Stimulated activated CD4-positive, alpha-beta T cell treated with anti-CD3 and anti-CD28 coated beads, Interleukin-4, amount 100 ng/mL, for 24 hours (primary cell): ENCODE results near the gene PLXNA4.

Source experiments
- DNase-seq: peaks from one replicate; pipeline ENCODE4 v3.0.0-alpha.2; 2020

PLXNA4 gene

GRCh38 chr7:132255115-132255797 is 321.0 kb downstream of the PLXNA4 start:
- DNase-seq, result no peak

DNA sequence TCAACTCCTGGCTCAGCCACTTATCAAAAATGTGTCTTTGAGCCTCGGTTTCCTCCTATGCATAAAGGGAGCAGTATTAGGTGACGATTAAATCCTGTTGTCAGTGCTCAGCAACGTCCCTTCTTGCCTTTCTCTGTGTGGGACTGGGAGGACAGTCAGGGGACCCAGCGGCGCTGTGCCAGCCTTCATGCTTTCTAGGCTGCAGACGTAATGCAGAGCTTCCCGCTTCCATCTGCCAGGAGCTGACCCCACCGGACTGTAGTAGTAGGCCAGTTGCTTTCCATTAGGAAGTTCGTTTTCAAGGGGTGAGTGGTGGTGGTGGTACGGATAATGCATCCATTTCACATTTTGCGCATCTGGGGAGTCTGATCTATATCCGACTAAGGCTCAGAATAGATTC is 321.8 kb downstream of the PLXNA4 start:
- DNase-seq, result no peak

GRCh38 chr7:132252793-132253100 is 323.5 kb downstream of the PLXNA4 start:
- DNase-seq, result no peak

GRCh38 chr7:132251327-132251659 is 325.0 kb downstream of the PLXNA4 start:
- DNase-seq, result no peak

- no peak for DNase-seq
Measured at GRCh38 chr7:132250480-132251326, 325.6 kb downstream of the PLXNA4 start.

GRCh38 chr7:132249256-132249971 is 326.9 kb downstream of the PLXNA4 start:
- no peak for DNase-seq

GRCh38 chr7:132248841-132249240 is 327.4 kb downstream of the PLXNA4 start:
- no peak for DNase-seq

DNA sequence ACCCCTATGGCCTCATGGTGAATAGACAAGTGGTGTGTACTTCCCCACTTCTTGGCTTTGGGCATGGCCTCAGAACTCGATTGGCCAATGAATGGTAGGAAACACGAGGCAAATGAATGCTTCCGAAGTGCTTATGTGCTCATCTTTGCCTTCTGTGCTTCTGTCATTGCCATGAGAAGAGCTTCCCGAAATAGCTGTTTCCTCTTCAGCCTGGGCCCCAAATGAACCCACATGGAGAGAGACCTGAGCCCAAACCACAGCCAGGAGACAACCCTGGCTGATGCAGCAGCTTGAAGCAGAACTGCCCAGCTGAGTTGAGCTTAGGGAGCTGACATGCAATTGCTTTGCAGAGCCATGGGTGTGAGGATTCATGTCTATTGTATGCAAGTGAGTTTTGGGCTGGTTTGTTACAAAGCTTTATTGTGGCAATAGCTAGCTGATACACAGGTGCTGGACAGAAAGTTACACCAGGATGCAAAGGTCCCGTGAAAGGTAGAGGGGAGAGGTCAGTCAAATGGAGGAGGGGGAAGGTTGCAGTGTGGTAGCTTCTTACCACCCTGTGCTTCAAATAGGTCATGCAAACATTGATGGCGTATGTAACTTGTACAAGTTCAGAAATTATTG is 328.2 kb downstream of the PLXNA4 start:
- no peak for DNase-seq

DNA sequence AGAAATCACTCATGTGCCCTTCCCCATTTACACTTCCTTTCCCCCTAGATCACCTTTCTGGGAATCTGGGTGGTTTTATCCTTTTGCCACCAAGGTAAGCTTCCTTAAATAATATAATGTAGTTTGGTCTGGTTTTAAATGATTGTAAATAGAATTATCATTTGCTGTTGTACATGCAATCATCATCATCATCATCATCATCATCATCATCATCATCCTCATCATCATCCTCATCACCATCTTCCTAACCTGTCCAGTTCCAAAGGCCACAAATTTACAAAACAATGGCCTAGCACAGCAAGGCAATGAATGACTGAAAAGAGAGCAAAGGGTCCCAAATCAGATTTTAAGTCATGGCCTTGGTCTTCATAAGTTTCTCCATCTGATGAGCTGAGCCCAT is 329.7 kb downstream of the PLXNA4 start:
- DNase-seq, result no peak

DNA sequence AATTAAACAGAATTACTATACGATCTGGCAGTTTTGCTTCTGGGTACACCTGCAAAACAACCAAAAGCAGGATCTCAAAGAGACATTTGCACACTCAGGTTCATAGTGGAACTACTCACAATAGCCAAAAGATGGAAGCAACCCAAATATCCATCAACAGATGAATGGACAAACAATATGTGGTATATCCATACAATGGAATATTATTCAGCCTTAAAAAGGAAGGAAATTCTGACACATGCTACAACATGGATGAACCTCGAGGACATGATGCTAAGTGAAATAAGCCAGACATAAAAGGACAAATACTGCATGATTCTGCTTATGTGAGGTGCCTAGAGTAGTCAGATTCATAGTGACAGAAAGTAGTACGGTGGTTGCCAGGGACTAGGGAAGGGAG is 330.7 kb downstream of the PLXNA4 start:
- DNase-seq, result no peak

- DNase-seq, result no peak
Measured at GRCh38 chr7:132244903-132245480, 331.3 kb downstream of the PLXNA4 start.

GRCh38 chr7:132243463-132243862 is 332.8 kb downstream of the PLXNA4 start:
- DNase-seq, result no peak

DNA sequence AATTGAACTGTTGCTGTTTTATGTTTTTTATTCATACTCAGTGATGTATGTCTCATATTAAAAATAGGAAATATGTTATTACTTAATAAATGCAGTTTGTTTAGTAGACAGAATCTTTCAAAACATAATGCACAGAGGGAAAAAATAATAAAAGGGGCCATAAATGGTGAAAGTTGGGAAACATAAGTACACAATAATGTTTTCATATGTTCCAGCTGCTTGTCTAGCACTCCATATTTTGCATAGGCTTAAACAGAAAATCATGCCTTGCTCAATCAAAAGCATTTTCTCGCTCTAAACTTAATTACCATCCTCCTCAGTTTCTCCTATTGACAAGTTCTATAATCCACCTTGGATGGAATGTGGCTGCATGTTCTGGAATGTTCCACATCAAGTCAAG is 333.2 kb downstream of the PLXNA4 start:
- no peak for DNase-seq

DNA sequence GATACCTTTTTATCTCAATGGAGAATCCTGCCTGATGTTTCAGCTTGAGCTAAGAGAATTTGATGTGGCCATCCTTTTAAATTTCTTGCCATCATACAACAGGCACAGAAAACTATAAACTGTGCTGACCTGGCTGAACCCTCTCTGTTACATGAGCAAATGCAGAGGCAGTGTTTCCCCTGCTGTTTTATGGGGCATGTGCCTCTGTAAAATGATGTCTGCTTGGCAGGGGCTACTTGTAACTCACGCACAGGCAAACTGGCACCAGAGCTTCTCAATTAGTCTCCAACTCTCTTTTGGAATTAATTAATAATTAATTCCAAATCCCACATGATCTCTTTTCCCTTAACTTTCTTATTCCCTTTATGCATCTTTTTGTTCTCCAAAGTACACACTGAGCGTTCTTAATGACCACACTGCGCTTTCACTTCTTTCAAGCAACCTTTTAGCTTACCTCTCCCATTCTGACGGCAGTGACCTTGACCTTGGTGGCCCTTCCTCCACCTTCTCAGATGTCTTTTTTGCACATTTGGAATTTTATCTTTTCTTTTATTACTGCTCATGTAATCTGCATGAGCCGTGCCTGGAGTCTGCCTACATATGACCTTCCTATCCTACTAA is 334.0 kb downstream of the PLXNA4 start:
- DNase-seq, result no peak

GRCh38 chr7:132240821-132241422 is 335.3 kb downstream of the PLXNA4 start:
- DNase-seq, result no peak

DNA sequence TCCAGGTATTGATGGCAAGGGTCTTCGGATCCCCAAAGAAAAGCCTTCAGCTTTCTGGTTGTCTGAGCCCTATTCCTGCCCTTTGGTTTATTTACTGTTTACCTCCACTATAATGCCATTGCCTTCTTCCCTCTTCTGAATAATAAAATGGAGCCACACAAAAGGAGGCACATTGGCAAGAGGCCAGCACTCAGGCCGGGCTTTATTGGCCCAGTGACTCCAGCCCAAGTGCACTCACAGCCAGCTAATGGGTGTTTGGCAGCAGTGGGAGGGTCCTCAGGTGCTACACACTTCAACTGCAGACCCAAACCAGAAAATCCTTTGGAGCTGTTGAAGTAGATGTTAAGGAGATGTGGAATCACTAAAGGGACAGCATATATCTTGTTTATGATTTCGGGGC is 336.0 kb downstream of the PLXNA4 start:
- no peak for DNase-seq

- DNase-seq, result no peak
Measured at GRCh38 chr7:132239422-132239994, 336.8 kb downstream of the PLXNA4 start.

DNA sequence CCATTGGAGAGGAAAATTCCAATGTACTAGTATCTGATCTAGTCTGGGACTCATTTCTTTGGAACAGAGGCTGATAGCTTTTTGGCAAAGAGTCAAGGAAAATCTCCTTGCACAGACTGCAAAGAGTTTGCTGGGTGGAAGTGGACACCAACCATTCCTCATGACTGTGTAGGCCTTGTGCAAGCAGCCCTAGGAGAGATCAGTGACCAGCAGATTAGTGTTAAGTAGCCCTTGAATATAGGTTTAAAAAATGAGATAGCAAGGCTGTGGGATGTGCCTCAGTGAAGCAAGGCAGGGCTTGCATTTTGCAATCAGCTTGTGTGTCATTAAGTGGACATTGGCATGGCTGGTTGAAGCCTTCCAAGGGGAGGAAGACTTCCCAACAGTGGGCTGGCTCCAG is 341.6 kb downstream of the PLXNA4 start:
- no peak for DNase-seq

GRCh38 chr7:132232406-132232805 is 343.9 kb downstream of the PLXNA4 start:
- DNase-seq, result no peak

- DNase-seq, result no peak
Measured at GRCh38 chr7:132230462-132230861, 345.8 kb downstream of the PLXNA4 start.

DNA sequence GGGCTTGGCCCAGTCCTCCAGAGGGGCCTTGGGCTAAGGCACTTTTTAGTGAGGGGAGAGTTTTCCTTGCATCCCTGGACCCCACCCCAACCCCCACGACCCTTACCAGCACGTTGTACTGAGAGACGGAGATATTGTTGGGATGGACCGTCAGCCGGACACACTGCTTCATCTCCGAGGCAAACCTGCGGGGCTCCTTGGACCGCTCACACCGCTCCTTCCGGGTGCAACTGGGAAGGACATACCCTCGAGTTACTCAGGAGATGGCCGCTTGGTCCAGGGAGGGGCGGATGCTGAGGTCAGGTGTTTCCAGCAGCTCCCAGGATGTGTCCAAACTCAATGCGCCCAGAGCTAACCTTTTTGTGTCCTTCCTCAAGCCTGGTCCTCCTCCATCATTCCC is 348.0 kb downstream of the PLXNA4 start:
- DNase-seq, result no peak

DNA sequence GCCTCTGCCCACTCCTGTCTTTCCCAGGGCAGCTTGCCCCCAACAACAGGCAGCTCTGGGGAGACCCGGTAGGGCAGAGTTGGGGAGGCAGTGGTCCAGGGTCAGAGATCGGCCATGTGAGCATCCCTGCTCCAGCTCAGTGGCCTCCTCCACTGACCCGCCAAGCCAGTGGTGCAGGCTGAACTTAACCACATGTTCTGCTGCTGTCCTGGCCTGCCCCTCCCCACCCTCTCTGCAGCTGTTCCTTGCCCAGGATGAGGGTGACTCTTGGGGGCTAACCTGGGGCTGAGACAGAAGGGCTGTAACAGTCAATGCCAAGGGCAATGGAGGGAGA is 349.3 kb downstream of the PLXNA4 start:
- DNase-seq, result no peak
